Measurements from ENCODE around the gene ELF2.

GRCh38 chr4:139188648-139189416 is 11.8 kb upstream of the ELF2 start:
- TF ChIP-seq CTCF (IDR thresholded peaks at IDR 0.05) (no peak), POLR2AphosphoS5 (IDR thresholded peaks at IDR 0.05; ENCODE audit: low read depth, low read length) (no peak), TCF7L2 (IDR thresholded peaks at IDR 0.05; ENCODE audit: low read depth, low read length) (no peak), SIN3A (IDR thresholded peaks at IDR 0.05; ENCODE audit: borderline replicate concordance, insufficient read depth, low read depth, low read length) (no peak)

Measured in Panc1 (cell line).